22Rv1 (cell line): Measurements from ENCODE around the gene CLK3.

Experiments
- H3K27ac ChIP-seq: fragments of 450-650 bp; 2 replicates; pipeline ENCODE4 v1.5.1; 2017
- CTCF ChIP-seq: fragments of 450-650 bp; IDR thresholded peaks from 2 replicates; pipeline ENCODE4 v1.5.1; 2017; ENCODE audit warnings: mild to moderate bottlenecking
- ZFX ChIP-seq: fragments of 450-650 bp; IDR thresholded peaks from 2 replicates; pipeline ENCODE4 v1.6.1; 2017; ENCODE audit warnings: antibody characterized with exemption, borderline replicate concordance

The CLK3 gene

DNA sequence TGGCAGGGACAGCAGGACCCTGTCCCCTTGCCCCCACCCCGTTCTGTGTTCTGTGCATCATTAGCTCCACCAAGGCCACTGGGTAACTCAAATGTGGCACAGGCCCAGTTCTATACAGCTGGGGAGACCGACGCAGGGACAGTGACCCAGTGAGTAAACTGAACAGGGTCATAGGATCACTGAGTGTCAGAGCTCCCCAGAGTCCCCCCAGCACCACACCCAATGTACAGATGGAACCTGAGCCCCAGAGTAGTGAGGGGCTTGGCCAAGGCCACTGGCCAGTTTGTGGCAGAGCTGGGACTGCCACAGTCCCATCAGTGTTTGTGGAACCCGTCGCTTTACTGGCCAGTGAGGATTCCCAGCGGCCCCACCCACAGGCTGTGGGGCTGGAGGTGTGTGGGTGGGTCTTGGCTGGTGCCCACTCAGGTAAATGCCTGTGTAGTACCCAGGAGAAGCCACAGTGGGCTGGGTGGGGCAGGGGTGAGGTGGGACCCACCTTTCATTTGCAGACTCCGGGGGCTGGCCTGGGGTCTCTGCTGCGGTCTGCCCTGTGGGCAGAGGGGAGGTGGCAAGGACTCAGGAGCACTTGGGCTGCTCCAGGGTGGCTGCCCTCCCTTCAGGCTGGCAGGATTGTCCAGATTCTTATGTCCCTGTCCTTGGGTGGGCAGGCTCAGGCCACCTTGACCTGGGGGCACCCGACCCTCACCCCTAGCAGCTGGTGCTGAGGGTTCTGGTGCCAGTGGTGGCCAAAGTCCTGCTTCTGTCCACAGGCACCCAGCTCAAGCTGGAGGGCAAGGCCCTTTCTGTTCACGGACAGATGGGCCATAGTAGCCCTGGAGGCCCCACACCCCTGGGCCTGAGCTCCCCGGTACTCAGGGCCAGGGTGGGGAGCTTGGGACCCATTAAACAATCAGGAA lies 11.6 kb upstream of the CLK3 start:
- no peak overlapping the region for H3K27ac ChIP-seq
- TF ChIP-seq CTCF (no peak), ZFX (no peak)

DNA sequence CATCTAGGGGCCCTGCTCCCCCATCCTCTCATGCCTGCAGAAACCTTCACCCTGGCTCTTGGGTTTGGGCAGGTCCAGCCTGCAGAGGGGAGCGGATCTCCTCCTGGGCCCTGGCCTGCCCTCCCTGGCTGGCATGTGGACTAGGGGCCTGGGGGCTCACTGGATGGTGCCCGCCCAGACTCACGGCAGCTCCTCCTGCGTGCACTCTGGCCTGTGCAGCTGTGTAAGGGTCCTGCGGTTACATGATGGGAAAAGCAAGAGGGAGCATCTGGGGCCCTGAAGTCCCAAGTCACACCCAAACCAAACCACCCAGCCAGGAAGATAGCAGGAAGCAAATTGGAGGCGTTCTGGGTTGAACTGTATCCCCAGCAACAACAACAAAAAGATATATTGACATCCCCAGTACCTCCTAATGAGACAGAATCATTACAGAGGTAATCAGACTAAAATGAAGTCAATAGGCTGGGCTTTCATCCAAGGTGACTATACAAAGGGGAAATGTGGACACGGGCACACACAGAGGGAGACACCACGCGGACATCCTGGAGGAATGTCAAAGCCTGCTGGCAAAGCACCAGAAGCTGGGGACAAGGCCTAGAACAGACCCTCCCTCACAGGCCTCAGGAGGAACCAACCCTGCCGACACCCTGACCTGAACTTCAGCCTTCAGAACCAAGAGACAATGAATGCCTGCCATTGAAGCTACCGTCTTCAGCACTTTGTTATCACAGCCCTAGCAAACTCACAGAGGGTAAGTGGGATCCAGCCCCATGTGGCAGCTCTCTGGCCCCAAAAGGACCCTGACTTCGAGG lies 10.4 kb upstream of the CLK3 start:
- H3K27ac ChIP-seq = no peak overlapping the region
- TF ChIP-seq CTCF (no peak), ZFX (no peak)

GRCh38 chr15:74605795-74606150 lies 9.9 kb upstream of the CLK3 start:
- TF ChIP-seq CTCF (no peak), ZFX (no peak)
- H3K27ac ChIP-seq = no peak overlapping the region

GRCh38 chr15:74608786-74609185 lies 6.8 kb upstream of the CLK3 start:
- no peak overlapping the region for H3K27ac ChIP-seq
- TF ChIP-seq CTCF = no peak
- TF ChIP-seq ZFX = no peak

DNA sequence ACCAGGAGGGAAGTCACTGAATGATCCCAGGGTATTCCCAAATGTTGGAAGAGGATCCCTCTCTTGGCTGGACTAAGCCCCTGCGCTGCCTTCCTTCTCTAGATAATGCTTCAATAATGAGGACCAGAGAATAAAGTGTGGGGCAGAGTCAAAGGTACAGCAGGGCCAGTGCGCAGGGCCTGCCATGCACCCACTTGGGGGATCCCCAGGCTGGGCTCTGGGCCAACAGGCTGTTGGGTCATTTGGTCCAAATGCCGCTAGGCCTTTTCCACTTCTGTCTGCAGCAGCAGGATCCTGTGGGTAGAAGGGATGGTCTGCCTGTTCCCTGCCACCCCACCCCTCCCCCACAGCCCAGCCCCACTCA lies 5.7 kb upstream of the CLK3 start:
- no peak overlapping the region for H3K27ac ChIP-seq
- TF ChIP-seq ZFX (no peak), CTCF (no peak)

GRCh38 chr15:74610302-74610951 lies 5.2 kb upstream of the CLK3 start:
- TF ChIP-seq CTCF (no peak), ZFX (no peak)
- H3K27ac ChIP-seq = no peak overlapping the region
